ENCODE measurements around the gene ZNF525. TPM values are rescaled to one million over a fixed set of nuclear protein-coding genes. Genes with fewer than 3 reads are reported as not detected.
"Not testable (repeated sequence)": the region's sequence is repeated elsewhere in the genome, so short reads cannot be mapped to it uniquely, and the experiment has no call there.

Gene ZNF525
- total and polyA plus RNA-seq, 7 donors: 0.18 to 2.1 (median 1.3) TPM

- Histone ChIP-seq H3K27me3 (ENCODE audit: insufficient read depth in 3 of 3, low read length in 2 of 3) (no peaks in the 10 kb centered on the region), H3K4me3 (peak within 1 kb of the TSS; percentile 76), H3K9me3 (no peaks in the 10 kb centered on the region), H3K27ac (peak within 1 kb of the TSS; percentile 53), H3K36me3 (ENCODE audit: insufficient read depth in 1 of 2, low read depth in 1 of 2) (no peaks in the 10 kb centered on the region), H3K4me1 (no peaks in the 10 kb centered on the region)
- ATAC-seq (peak; percentile 95 to 100 (median 98)), DNase-seq (peak; percentile 91 to 95)
- intact Hi-C loops (cut with DNase I): no loop called here
- TF ChIP-seq CTCF (IDR thresholded peaks at IDR 0.05): no peak
- WGBS, 3 donors: 0 to 1% (median 0%) methylated on average over 58 to 61 of the region's 61 CpGs
Observed at GRCh38 chr19:53333463-53334449, 31.7 kb upstream of the ZNF525 start, which contains the start of gene ZNF845. Gene ZNF845, plus strand, starts transcription at chr19:53333749. Its CDS starts 7,559 bp downstream, at chr19:53341308.

GRCh38 chr19:53344403-53344802 is 21.1 kb upstream of the ZNF525 start:
- ATAC-seq; H3K4me3 ChIP-seq; DNase-seq; H3K27ac ChIP-seq; intact Hi-C loops (cut with DNase I); H3K4me1 ChIP-seq; H3K27me3 ChIP-seq (ENCODE audit: insufficient read depth in 3 of 3, low read length in 2 of 3): not testable (repeated sequence)
- Histone ChIP-seq H3K36me3 (ENCODE audit: insufficient read depth in 1 of 2, low read depth in 1 of 2) (peaks cover 9 to 35% of the 10 kb centered on the region in 2 donors), H3K9me3 (peaks cover 20% of the 10 kb centered on the region)
- WGBS, 3 donors: 97 to 98% (median 97%) methylated on average over 4 of the region's 4 CpGs

GRCh38 chr19:53355739-53356138 is 9.8 kb upstream of the ZNF525 start:
- WGBS, 3 donors: 99 to 100% (median 100%) methylated on average over 1 of the region's 1 CpG
- ATAC-seq: no peak
- H3K4me3 ChIP-seq: no peak overlapping the region
- H3K36me3 ChIP-seq (ENCODE audit: insufficient read depth in 1 of 2, low read depth in 1 of 2): peaks cover 10 to 11% of the 10 kb centered on the region in 2 donors
- no peak for DNase-seq
- H3K4me1 ChIP-seq: no peaks in the 10 kb centered on the region
- H3K27me3 ChIP-seq (ENCODE audit: insufficient read depth in 3 of 3, low read length in 2 of 3): no peaks in the 10 kb centered on the region
- intact Hi-C loops (cut with DNase I): no loop called here
- peaks cover 63% of the 10 kb centered on the region for H3K9me3 ChIP-seq
- TF ChIP-seq CTCF (IDR thresholded peaks at IDR 0.05): no peak
- H3K27ac ChIP-seq: no peak overlapping the region

GRCh38 chr19:53357821-53358581 is 7.5 kb upstream of the ZNF525 start:
- Histone ChIP-seq H3K27me3 (ENCODE audit: insufficient read depth in 3 of 3, low read length in 2 of 3) (no peaks in the 10 kb centered on the region), H3K27ac (no peak overlapping the region), H3K4me3 (no peak overlapping the region), H3K36me3 (ENCODE audit: insufficient read depth in 1 of 2, low read depth in 1 of 2) (no peaks in the 10 kb centered on the region), H3K9me3 (peaks cover 40% of the 10 kb centered on the region), H3K4me1 (no peaks in the 10 kb centered on the region)
- DNase-seq (no peak), ATAC-seq (no peak)
- WGBS, 3 donors: 60 to 67% (median 62%) methylated on average over 33 to 35 of the region's 35 CpGs
- intact Hi-C loops (cut with DNase I): no loop called here
- TF ChIP-seq CTCF (IDR thresholded peaks at IDR 0.05): no peak

GRCh38 chr19:53360056-53360455 is 5.4 kb upstream of the ZNF525 start:
- not testable (repeated sequence) for H3K4me1 ChIP-seq; ATAC-seq; H3K36me3 ChIP-seq (ENCODE audit: insufficient read depth in 1 of 2, low read depth in 1 of 2); H3K27ac ChIP-seq; H3K27me3 ChIP-seq (ENCODE audit: insufficient read depth in 3 of 3, low read length in 2 of 3); H3K4me3 ChIP-seq; DNase-seq
- peaks cover 21% of the 10 kb centered on the region for H3K9me3 ChIP-seq
- 75 to 91% (median 84%) methylated on average over 6 to 10 of the region's 10 CpGs for WGBS, 3 donors
- intact Hi-C loops (cut with DNase I): loop anchor here in 1 of 2 donors (10.0 kb wide), 1 partner anchor 165 kb away; the partner anchor contains the start of gene ZNF665

Measured in psoas muscle (tissue), 8 donors.